Stimulated activated naive CD8-positive, alpha-beta T cell treated with anti-CD3 and anti-CD28 coated beads, Interleukin-15, Interleukin-2, amounts not matched to agents 100 ng/mL and 50 ng/mL, for 24 hours (primary cell): ENCODE data around the gene BANP.
"Not testable (repeated sequence)": the region's sequence is repeated elsewhere in the genome, so short reads cannot be mapped to it uniquely, and the experiment has no call there.

ENCODE experiments used
- H3K27ac Mint-ChIP-seq: one replicate; pipeline ENCODE4 v1.8.0; 2021; ENCODE audit warnings: mild to moderate bottlenecking, mixed read lengths
- H3K27me3 Mint-ChIP-seq: one replicate; pipeline ENCODE4 v1.8.0; 2021; ENCODE audit warnings: mixed read lengths
- H3K36me3 Mint-ChIP-seq: one replicate; pipeline ENCODE4 v1.8.0; 2021; ENCODE audit warnings: low read depth, mixed read lengths
- H3K4me1 Mint-ChIP-seq: one replicate; pipeline ENCODE4 v1.8.0; 2021; ENCODE audit warnings: low read depth, mixed read lengths
- H3K4me3 Mint-ChIP-seq: one replicate; pipeline ENCODE4 v1.8.0; 2021; ENCODE audit warnings: mild to moderate bottlenecking, mixed read lengths
- H3K9me3 Mint-ChIP-seq: one replicate; pipeline ENCODE4 v1.8.0; 2021; ENCODE audit warnings: mixed read lengths

The BANP gene

GRCh38 chr16:87963400-87963799, 12.2 kb downstream of the BANP start:
- H3K27me3 Mint-ChIP-seq = no peaks in the 10 kb centered on the region
- peaks cover 87% of the 10 kb centered on the region for H3K4me1 Mint-ChIP-seq
- peak overlapping the region; percentile 93 for H3K27ac Mint-ChIP-seq
- H3K4me3 Mint-ChIP-seq = peak overlapping the region; percentile 67
- H3K9me3 Mint-ChIP-seq = no peaks in the 10 kb centered on the region
- H3K36me3 Mint-ChIP-seq = peaks cover 29% of the 10 kb centered on the region

GRCh38 chr16:87964049-87964659, 12.9 kb downstream of the BANP start:
- H3K36me3 Mint-ChIP-seq = peaks cover 29% of the 10 kb centered on the region
- no peaks in the 10 kb centered on the region for H3K9me3 Mint-ChIP-seq
- H3K4me1 Mint-ChIP-seq = peaks cover 87% of the 10 kb centered on the region
- no peaks in the 10 kb centered on the region for H3K27me3 Mint-ChIP-seq
- peak overlapping the region; percentile 93 for H3K27ac Mint-ChIP-seq
- peak overlapping the region; percentile 67 for H3K4me3 Mint-ChIP-seq

GRCh38 chr16:87965417-87965816, 14.2 kb downstream of the BANP start:
- H3K36me3 Mint-ChIP-seq = peaks cover 34% of the 10 kb centered on the region
- peak overlapping the region; percentile 93 for H3K27ac Mint-ChIP-seq
- peaks cover 85% of the 10 kb centered on the region for H3K4me1 Mint-ChIP-seq
- no peaks in the 10 kb centered on the region for H3K9me3 Mint-ChIP-seq
- no peaks in the 10 kb centered on the region for H3K27me3 Mint-ChIP-seq
- H3K4me3 Mint-ChIP-seq = no peak overlapping the region

- peaks cover 82% of the 10 kb centered on the region for H3K4me1 Mint-ChIP-seq
- H3K4me3 Mint-ChIP-seq = peak overlapping the region; percentile 30
- peaks cover 5% of the 10 kb centered on the region for H3K9me3 Mint-ChIP-seq
- no peaks in the 10 kb centered on the region for H3K27me3 Mint-ChIP-seq
- H3K36me3 Mint-ChIP-seq = peaks cover 34% of the 10 kb centered on the region
- peak overlapping the region; percentile 75 for H3K27ac Mint-ChIP-seq
These were observed 14.9 kb downstream of the BANP start for GRCh38 chr16:87966064-87966645.

- H3K36me3 Mint-ChIP-seq = peaks cover 34% of the 10 kb centered on the region
- H3K4me1 Mint-ChIP-seq = peaks cover 78% of the 10 kb centered on the region
- peaks cover 10% of the 10 kb centered on the region for H3K9me3 Mint-ChIP-seq
- H3K27ac Mint-ChIP-seq = peak overlapping the region; percentile 75
- no peaks in the 10 kb centered on the region for H3K27me3 Mint-ChIP-seq
- H3K4me3 Mint-ChIP-seq = peak overlapping the region; percentile 30
These were observed 15.5 kb downstream of the BANP start for GRCh38 chr16:87966685-87967185.

- H3K27me3 Mint-ChIP-seq = no peaks in the 10 kb centered on the region
- peaks cover 15% of the 10 kb centered on the region for H3K9me3 Mint-ChIP-seq
- H3K36me3 Mint-ChIP-seq = peaks cover 41% of the 10 kb centered on the region
- peaks cover 80% of the 10 kb centered on the region for H3K4me1 Mint-ChIP-seq
- no peak overlapping the region for H3K27ac Mint-ChIP-seq
- H3K4me3 Mint-ChIP-seq = no peak overlapping the region
These were observed 17.3 kb downstream of the BANP start for GRCh38 chr16:87968541-87968940.

- Mint-ChIP-seq H3K9me3 (peaks cover 15% of the 10 kb centered on the region), H3K27me3 (no peaks in the 10 kb centered on the region), H3K4me3 (no peak overlapping the region), H3K27ac (peak overlapping the region; percentile 49), H3K36me3 (peaks cover 41% of the 10 kb centered on the region), H3K4me1 (peaks cover 74% of the 10 kb centered on the region)
These were observed 19.0 kb downstream of the BANP start for GRCh38 chr16:87970186-87970585.

- Mint-ChIP-seq H3K9me3 (peaks cover 15% of the 10 kb centered on the region), H3K36me3 (peaks cover 57% of the 10 kb centered on the region), H3K27me3 (no peaks in the 10 kb centered on the region), H3K27ac (no peak overlapping the region), H3K4me1 (peaks cover 67% of the 10 kb centered on the region), H3K4me3 (no peak overlapping the region)
These were observed 20.7 kb downstream of the BANP start for GRCh38 chr16:87971933-87972332.

- H3K4me1 Mint-ChIP-seq = peaks cover 64% of the 10 kb centered on the region
- peak overlapping the region; percentile 55 for H3K27ac Mint-ChIP-seq
- peaks cover 15% of the 10 kb centered on the region for H3K9me3 Mint-ChIP-seq
- H3K27me3 Mint-ChIP-seq = no peaks in the 10 kb centered on the region
- peaks cover 57% of the 10 kb centered on the region for H3K36me3 Mint-ChIP-seq
- no peak overlapping the region for H3K4me3 Mint-ChIP-seq
These were observed 22.5 kb downstream of the BANP start for GRCh38 chr16:87973717-87974116.

GRCh38 chr16:87974178-87974577, 22.9 kb downstream of the BANP start:
- H3K4me1 Mint-ChIP-seq = peaks cover 64% of the 10 kb centered on the region
- H3K4me3 Mint-ChIP-seq = no peak overlapping the region
- peak overlapping the region; percentile 28 for H3K27ac Mint-ChIP-seq
- H3K36me3 Mint-ChIP-seq = peaks cover 61% of the 10 kb centered on the region
- H3K9me3 Mint-ChIP-seq = peaks cover 15% of the 10 kb centered on the region
- no peaks in the 10 kb centered on the region for H3K27me3 Mint-ChIP-seq

- H3K9me3 Mint-ChIP-seq = peaks cover 5% of the 10 kb centered on the region
- H3K36me3 Mint-ChIP-seq = peaks cover 61% of the 10 kb centered on the region
- peaks cover 72% of the 10 kb centered on the region for H3K4me1 Mint-ChIP-seq
- no peak overlapping the region for H3K27ac Mint-ChIP-seq
- no peak overlapping the region for H3K4me3 Mint-ChIP-seq
- H3K27me3 Mint-ChIP-seq = no peaks in the 10 kb centered on the region
These were observed 25.4 kb downstream of the BANP start for GRCh38 chr16:87976665-87977064.

- H3K36me3 Mint-ChIP-seq = peaks cover 61% of the 10 kb centered on the region
- no peaks in the 10 kb centered on the region for H3K27me3 Mint-ChIP-seq
- H3K9me3 Mint-ChIP-seq = no peaks in the 10 kb centered on the region
- peaks cover 74% of the 10 kb centered on the region for H3K4me1 Mint-ChIP-seq
- H3K4me3 Mint-ChIP-seq = no peak overlapping the region
- no peak overlapping the region for H3K27ac Mint-ChIP-seq
These were observed 26.9 kb downstream of the BANP start for GRCh38 chr16:87978127-87978526.

GRCh38 chr16:87979352-87979751, 28.1 kb downstream of the BANP start:
- Mint-ChIP-seq H3K9me3 (no peaks in the 10 kb centered on the region), H3K27ac (no peak overlapping the region), H3K27me3 (no peaks in the 10 kb centered on the region), H3K4me1 (peaks cover 77% of the 10 kb centered on the region), H3K4me3 (no peak overlapping the region), H3K36me3 (peaks cover 59% of the 10 kb centered on the region)

- Mint-ChIP-seq H3K27ac (peak overlapping the region; percentile 49), H3K36me3 (peaks cover 66% of the 10 kb centered on the region), H3K4me3 (peak overlapping the region; percentile 22), H3K4me1 (peaks cover 82% of the 10 kb centered on the region)
- not testable (repeated sequence) for H3K27me3 Mint-ChIP-seq, H3K9me3 Mint-ChIP-seq
These were observed 28.8 kb downstream of the BANP start for GRCh38 chr16:87979911-87980630.

GRCh38 chr16:87981376-87981775, 30.1 kb downstream of the BANP start:
- Mint-ChIP-seq H3K27ac (peak overlapping the region; percentile 77), H3K4me3 (peak overlapping the region; percentile 42), H3K36me3 (peaks cover 67% of the 10 kb centered on the region), H3K4me1 (peaks cover 91% of the 10 kb centered on the region)
- not testable (repeated sequence) for H3K27me3 Mint-ChIP-seq, H3K9me3 Mint-ChIP-seq
